ENCODE results near the gene SUPV3L1.

Gene SUPV3L1

DNA sequence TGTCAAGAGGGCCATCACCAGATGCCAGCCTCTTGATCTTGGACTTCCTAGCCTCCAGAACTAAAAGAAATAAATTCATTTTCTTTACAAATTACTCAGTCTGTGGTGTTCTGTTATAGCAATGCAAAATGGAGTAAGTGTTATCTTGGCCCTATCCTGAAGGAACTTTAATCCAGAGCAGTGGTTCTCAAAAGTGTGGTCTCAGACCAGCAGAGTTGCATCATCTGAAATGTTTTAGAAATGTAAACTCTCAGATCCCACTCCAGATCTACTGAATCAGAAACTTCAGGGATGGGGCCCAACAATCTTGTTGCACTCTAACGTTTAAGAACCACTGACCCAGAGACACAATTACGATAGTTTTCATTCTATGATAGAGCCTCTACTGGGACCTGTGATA lies 3.2 kb upstream of the SUPV3L1 start:
- TF ChIP-seq, protein P1, sequence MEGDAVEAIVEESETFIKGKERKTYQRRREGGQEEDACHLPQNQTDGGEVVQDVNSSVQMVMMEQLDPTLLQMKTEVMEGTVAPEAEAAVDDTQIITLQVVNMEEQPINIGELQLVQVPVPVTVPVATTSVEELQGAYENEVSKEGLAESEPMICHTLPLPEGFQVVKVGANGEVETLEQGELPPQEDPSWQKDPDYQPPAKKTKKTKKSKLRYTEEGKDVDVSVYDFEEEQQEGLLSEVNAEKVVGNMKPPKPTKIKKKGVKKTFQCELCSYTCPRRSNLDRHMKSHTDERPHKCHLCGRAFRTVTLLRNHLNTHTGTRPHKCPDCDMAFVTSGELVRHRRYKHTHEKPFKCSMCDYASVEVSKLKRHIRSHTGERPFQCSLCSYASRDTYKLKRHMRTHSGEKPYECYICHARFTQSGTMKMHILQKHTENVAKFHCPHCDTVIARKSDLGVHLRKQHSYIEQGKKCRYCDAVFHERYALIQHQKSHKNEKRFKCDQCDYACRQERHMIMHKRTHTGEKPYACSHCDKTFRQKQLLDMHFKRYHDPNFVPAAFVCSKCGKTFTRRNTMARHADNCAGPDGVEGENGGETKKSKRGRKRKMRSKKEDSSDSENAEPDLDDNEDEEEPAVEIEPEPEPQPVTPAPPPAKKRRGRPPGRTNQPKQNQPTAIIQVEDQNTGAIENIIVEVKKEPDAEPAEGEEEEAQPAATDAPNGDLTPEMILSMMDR (IDR thresholded peaks at IDR 0.05; ENCODE audit: insufficient read depth, missing control alignments): no peak
- DNase-seq (ENCODE audit: insufficient read length, low spot score) (no peak), FAIRE-seq (no peak)

DNA sequence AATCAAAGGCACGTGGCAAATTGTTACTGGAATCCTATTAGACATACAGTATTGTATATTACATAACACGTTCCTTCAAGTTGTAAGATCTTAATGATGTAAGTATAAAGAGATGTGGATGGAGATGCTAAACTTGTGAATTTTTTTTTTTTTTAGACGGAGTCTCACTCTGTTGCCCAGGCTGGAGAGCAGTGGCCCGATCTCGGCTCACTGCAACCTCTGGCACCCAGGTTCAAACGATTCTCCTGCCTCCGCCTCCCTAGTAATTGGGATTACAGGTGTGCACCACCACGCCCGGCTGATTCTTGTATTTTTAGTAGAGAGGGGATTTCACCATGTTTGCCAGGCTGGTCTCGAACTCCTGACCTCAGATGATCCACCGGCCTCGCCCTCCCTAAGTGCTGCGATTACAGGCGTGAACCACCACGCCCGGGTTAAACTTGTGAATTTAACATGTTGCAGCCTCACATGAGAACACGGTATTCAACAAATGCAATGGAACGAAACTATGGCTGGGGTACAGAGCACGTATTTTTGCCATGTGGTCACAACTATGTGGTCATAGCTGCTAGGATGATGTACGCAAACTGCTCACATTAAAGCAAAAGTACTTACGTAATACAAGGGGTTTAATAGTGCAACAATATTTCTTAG lies 818 bp upstream of the SUPV3L1 start:
- DNase-seq (ENCODE audit: insufficient read length, low spot score): no peak
- TF ChIP-seq, protein P1 (IDR thresholded peaks at IDR 0.05; ENCODE audit: insufficient read depth, missing control alignments): no peak
- no peak for FAIRE-seq

DNA sequence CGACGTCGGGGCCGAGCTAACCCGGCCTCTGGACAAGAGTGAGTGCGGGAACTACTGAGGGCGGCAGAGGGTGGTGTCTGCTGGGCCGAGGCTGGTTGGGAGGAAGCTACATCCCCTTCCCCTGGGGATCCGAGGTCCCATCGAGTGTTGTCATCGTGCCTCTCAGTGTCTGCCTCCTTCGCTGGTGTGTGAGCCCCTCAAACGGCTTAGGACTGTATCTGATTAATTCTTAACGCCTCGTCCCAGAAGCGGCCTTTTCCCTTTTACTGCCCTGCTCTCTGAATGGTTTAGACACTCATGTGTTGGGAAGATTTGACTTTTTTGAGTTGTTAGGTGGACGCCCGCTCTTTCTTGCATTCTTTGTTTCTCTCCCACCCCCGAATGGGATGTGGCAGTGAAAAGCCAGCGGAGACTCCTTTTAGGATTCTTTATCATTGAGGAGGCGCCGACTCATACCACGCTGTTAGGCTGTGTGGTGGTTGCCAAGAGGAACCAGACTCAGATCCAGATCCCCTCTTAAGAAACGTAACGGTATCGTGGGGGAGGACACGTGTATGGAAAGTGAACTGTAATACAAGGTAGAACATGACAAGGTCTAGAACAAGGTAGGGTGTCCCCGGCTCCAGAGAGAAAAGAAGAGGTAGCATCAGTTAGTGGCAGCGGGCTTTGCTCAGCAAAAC lies 631 bp downstream of the SUPV3L1 start:
- FAIRE-seq (no peak), DNase-seq (ENCODE audit: insufficient read length, low spot score) (no peak)
- TF ChIP-seq, protein P1 (IDR thresholded peaks at IDR 0.05; ENCODE audit: insufficient read depth, missing control alignments): no peak

DNA sequence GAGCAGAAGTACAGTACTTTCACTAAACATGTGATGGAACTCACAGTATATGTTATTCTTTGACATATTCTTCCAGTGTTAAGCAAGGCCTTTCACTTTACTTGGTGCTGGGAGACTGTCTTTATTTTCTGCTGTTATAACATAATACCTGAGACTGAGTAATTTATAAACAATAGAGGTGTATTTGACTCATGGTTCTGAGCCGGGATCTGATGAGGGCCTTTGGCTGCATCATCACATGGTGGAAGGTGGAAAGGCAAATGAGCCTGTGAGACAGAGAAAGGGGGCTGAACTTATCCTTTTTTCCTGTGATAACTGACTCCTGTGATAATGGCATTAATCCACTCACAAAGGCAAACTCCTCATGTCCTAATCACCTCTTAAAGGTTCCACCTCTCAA lies 1.4 kb downstream of the SUPV3L1 start:
- FAIRE-seq (no peak), DNase-seq (ENCODE audit: insufficient read length, low spot score) (no peak)
- TF ChIP-seq, protein P1 (IDR thresholded peaks at IDR 0.05; ENCODE audit: insufficient read depth, missing control alignments): no peak

DNA sequence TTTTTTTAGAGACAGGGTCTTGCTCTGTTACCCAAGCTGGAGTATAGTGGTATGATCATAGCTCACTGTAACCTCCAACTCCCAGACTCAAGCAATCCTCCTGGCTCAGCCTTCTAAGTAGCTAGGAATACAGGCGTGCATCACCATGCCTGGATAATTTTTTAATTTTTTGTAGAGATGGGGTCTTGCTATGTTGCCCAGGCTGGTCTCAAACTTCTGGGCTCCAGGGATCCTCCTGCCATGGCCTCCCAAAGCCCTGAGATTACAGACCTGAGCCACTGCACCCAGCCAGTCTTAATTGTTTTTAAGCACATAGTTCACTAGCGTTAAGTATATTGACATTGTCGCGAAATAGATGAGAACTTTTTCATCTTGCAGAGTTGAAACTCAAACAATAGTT lies 2.0 kb downstream of the SUPV3L1 start:
- FAIRE-seq (no peak), DNase-seq (ENCODE audit: insufficient read length, low spot score) (no peak)
- TF ChIP-seq, protein P1 (IDR thresholded peaks at IDR 0.05; ENCODE audit: insufficient read depth, missing control alignments): no peak

DNA sequence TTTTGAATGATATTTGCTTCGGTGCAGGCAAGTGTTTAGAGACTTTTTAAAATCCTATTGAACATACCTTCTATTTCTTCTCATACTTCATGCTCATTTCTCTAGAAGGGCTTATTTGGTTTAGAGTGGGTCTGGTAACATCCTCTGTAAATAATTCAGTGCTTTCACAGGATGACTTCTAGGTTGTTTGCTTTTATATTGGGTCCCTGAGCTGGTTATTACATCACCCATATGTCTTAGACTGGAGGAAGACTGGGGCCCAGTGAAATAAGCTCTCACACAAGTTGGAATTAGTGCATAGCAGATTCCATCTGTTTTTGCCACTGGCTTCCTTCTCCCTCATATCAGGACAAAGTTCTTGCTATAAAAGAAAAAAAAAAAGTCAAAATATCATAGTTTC lies 6.5 kb downstream of the SUPV3L1 start:
- TF ChIP-seq, protein P1 (IDR thresholded peaks at IDR 0.05; ENCODE audit: insufficient read depth, missing control alignments): no peak
- DNase-seq (ENCODE audit: insufficient read length, low spot score) (no peak), FAIRE-seq (no peak)

DNA sequence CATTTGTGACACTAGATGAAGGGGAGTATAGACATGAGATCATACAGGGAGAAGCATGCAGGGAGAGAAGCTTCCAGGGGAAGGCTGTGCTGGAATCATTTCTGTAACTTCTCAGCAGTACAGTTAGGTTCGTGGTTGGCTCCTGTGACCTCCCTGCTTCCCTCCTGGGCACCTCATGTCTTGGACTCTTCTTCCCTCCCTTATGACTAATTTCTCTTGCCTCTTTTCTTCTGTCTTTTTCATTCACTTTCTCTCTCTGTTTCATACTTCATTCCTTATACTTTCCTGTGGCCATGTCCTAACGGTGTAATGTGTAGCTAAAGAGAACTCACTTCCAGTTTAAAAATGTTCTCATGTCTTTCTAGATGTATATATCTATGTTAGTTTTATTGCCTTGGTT lies 21.0 kb downstream of the SUPV3L1 start:
- FAIRE-seq (no peak), DNase-seq (ENCODE audit: insufficient read length, low spot score) (no peak)
- TF ChIP-seq, protein P1 (IDR thresholded peaks at IDR 0.05; ENCODE audit: insufficient read depth, missing control alignments): no peak
